GM12872 (cell line): ENCODE measurements around the gene PBX3.

Experiments
- CTCF ChIP-seq: IDR thresholded peaks from 3 replicates; pipeline ENCODE4 v1.5.1; 2011; ENCODE audit warnings: low read depth, mild to moderate bottlenecking, low read length, moderate library complexity; ENCODE audit not compliant: insufficient read depth

Gene PBX3

GRCh38 chr9:125970340-125970739, 223.2 kb downstream of the PBX3 start:
- TF ChIP-seq CTCF, result no peak

DNA sequence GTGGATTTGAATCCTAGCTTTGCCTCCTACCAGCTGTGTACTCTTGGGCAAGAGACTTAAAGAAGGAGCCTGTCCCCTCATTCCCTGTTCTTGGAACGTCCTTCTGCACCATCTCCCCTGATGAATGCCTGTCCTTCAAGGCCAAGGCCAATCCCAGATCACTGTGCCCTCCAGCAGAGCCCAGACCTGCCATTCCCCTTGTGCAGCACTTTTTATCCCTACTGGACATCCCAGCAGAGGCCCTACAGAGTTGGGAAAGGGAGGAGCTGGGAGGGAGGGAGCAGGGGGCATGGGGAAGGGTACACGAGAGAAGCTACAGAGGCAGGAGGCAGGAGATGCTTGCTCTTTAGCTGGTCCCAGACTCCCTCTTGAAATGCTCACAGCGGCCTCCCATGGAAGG, 223.9 kb downstream of the PBX3 start:
- no peak for TF ChIP-seq CTCF

DNA sequence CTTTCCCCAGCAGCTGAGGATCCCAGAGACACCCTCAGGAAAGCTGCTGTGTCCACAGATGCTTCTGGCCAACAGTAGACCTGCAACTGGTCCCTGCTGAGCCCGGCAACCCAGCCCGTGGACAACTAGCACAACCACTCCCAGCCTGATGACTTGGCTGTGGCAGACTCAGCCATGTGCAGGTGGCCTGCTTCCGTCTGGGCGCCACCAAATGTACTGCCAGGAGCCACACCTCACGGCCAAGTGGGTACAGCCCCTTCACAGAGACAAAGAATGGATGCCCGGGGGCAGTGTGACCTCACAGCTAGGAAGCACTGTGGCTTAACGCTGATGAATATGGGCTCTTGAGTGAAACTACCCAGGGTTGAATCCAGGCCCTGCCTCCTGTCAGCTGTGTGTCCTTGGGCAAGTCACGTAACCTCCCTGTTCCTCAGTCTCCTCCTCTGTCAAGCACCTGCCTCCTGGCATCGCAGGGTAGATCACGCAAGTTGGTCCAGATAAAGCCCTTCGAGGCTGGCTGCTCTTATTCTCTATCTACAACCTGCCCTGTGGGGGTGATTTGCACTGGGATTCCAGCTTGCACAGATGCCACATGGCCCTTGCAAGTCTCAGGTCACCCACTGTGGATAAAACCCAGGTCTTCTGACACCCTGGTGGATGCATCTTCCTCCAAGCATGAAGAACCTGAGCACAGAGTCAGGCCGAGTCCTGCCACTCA, 225.0 kb downstream of the PBX3 start:
- TF ChIP-seq CTCF, result no peak

DNA sequence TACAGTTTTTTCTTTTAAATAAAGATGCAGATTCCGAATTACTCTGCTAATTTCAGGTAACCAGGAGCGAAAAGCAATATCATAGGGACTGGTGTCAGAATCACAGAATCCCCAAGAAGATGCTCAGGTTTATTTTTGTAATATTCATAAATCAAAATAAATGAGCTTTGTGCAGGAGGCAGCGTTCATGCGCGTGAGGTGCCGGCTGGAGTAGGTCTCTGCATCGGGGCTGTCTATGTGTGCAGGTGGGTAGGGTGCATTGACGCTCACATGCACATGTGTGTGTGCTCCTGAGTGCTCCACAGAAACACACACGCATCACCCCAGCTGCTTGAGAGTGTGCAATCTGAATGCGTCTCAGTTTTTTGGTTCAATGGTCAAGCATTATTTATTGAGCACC, 226.4 kb downstream of the PBX3 start:
- TF ChIP-seq CTCF, result no peak

DNA sequence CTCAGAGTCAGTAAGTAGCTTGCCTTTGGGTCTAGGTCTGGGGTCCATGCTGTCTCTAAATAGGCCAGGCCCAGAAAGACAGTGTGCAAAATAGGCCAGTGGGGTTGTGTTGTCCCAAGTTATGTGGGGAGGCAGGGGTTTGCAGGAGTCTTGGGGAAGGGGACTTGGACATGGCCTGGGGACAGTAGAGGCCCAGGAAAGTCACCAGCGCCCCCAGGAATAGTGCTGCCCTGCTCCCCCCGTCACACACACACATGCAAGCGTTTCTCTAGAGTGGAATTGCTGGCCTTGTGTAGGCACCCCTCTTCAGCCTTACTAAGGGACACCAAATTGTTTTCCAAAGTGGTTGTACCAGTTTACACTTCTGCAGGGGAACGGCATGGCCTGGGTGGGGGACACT, 227.5 kb downstream of the PBX3 start:
- no peak for TF ChIP-seq CTCF

GRCh38 chr9:125977223-125977622, 230.1 kb downstream of the PBX3 start:
- no peak for TF ChIP-seq CTCF

GRCh38 chr9:125979383-125979782, 232.2 kb downstream of the PBX3 start:
- no peak for TF ChIP-seq CTCF
